Measurements from ENCODE around the gene MMP28. TPM values are rescaled to one million over a fixed set of nuclear protein-coding genes. Genes with fewer than 3 reads are reported as not detected.

The MMP28 gene
- polyA plus RNA-seq, 2 of the 4 experiments (the other 2 are of a cell fraction) = 6.6 to 6.7 TPM

DNA sequence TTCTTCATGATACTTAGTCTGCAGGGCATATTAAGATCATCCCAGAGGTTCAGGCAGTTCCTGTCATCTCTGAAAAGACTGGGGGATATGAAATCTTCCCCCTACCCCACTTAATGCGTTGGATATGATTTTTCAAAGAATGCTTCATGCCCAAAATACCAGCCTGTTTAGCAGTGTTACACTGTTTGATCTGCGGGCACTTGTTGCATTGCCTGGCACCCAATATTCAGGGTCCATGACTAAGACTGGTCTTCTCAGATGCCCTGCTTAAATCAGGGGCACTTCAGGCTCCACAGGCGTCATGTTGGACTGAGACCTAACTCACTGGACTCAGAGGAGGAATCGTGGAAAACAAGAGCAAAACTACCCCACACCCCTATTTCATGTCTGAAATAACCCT is 70.4 kb downstream of the MMP28 start (continued):
- TF ChIP-seq, protein P1, sequence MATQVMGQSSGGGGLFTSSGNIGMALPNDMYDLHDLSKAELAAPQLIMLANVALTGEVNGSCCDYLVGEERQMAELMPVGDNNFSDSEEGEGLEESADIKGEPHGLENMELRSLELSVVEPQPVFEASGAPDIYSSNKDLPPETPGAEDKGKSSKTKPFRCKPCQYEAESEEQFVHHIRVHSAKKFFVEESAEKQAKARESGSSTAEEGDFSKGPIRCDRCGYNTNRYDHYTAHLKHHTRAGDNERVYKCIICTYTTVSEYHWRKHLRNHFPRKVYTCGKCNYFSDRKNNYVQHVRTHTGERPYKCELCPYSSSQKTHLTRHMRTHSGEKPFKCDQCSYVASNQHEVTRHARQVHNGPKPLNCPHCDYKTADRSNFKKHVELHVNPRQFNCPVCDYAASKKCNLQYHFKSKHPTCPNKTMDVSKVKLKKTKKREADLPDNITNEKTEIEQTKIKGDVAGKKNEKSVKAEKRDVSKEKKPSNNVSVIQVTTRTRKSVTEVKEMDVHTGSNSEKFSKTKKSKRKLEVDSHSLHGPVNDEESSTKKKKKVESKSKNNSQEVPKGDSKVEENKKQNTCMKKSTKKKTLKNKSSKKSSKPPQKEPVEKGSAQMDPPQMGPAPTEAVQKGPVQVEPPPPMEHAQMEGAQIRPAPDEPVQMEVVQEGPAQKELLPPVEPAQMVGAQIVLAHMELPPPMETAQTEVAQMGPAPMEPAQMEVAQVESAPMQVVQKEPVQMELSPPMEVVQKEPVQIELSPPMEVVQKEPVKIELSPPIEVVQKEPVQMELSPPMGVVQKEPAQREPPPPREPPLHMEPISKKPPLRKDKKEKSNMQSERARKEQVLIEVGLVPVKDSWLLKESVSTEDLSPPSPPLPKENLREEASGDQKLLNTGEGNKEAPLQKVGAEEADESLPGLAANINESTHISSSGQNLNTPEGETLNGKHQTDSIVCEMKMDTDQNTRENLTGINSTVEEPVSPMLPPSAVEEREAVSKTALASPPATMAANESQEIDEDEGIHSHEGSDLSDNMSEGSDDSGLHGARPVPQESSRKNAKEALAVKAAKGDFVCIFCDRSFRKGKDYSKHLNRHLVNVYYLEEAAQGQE (IDR thresholded peaks at IDR 0.05) = no peak
- no peak for TF ChIP-seq RCOR1 (IDR thresholded peaks at IDR 0.05; ENCODE audit: low read depth, low read length)
- TF ChIP-seq HOXB5 (CRISPR knock-in tag; IDR thresholded peaks at IDR 0.05) = no peak

DNA sequence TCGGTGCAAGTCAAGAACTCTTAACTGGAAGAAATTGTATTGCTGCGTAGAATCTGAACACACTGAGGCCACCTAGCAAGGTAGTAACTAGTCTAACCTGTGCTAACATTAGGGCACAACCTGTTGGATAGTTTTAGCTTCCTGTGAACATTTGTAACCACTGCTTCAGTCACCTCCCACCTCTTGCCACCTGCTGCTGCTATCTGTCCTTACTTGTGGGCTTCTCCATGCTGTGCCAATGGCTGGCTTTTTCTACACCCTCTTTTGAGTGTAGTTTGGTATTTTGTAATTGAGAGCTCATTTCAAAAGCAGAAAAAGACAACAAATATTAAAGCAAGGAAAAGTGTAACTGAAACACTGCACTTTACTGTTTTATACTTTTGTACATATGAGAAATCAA is 71.7 kb downstream of the MMP28 start:
- Histone ChIP-seq H3K4me1 (0 out of 3 replicates have a peak, but pooled peaks cover 4% of the 10 kb centered on the region), H3K4me3 (no peak overlapping the region), H3K9me3 (no peaks in the 10 kb centered on the region), H3K4me2 (no peak overlapping the region), H3K27ac (no peak overlapping the region)
- CTCF ChIA-PET = interaction anchor here (1.3 to 27.6 kb wide), 6 partner anchors 10 to 111 kb away, joined by 3 to 377 read pairs (median 5); partner anchors contain the start of gene GAS2L2
- ATAC-seq (no peak), FAIRE-seq (no peak), DNase-seq (ENCODE audit: low read depth in 1 of 2, low spot score in 1 of 2) (no peak)
- TF ChIP-seq HOXA7 (CRISPR knock-in tag; IDR thresholded peaks at IDR 0.05) (no peak), POLR2AphosphoS2 (conservative IDR thresholded peaks at IDR 0.05; ENCODE audit: low read length) (no peak), POLR2A (IDR thresholded peaks at IDR 0.05; ENCODE audit: low read length) (no peak), NR3C1 (IDR thresholded peaks at IDR 0.05) (no peak), CHD4 (IDR thresholded peaks at IDR 0.05; ENCODE audit: borderline replicate concordance) (no peak), ZSCAN20 (CRISPR knock-in tag; IDR thresholded peaks at IDR 0.05) (no peak), HDAC2 (IDR thresholded peaks at IDR 0.05) (no peak), KDM5A (IDR thresholded peaks at IDR 0.05) (no peak), ZFP36 (IDR thresholded peaks at IDR 0.05; ENCODE audit: borderline replicate concordance, partially characterized antibody) (no peak)
- TF ChIP-seq, protein P2, sequence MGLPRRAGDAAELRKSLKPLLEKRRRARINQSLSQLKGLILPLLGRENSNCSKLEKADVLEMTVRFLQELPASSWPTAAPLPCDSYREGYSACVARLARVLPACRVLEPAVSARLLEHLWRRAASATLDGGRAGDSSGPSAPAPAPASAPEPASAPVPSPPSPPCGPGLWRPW (IDR thresholded peaks at IDR 0.05) = no peak
- TF ChIP-seq, protein P3, sequence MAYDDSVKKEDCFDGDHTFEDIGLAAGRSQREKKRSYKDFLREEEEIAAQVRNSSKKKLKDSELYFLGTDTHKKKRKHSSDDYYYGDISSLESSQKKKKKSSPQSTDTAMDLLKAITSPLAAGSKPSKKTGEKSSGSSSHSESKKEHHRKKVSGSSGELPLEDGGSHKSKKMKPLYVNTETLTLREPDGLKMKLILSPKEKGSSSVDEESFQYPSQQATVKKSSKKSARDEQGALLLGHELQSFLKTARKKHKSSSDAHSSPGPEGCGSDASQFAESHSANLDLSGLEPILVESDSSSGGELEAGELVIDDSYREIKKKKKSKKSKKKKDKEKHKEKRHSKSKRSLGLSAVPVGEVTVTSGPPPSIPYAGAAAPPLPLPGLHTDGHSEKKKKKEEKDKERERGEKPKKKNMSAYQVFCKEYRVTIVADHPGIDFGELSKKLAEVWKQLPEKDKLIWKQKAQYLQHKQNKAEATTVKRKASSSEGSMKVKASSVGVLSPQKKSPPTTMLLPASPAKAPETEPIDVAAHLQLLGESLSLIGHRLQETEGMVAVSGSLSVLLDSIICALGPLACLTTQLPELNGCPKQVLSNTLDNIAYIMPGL (CRISPR knock-in tag; IDR thresholded peaks at IDR 0.05; ENCODE audit: borderline replicate concordance) = no peak
- 96% methylated on average over 2 of the region's 2 CpGs for WGBS (ENCODE audit: missing lambda C conversion rate)
- POLR2A ChIA-PET = interaction anchor here (1.4 kb wide), 1 partner anchor 85 kb away, joined by 3 read pairs; the partner anchor contains the start of gene TAF15

DNA sequence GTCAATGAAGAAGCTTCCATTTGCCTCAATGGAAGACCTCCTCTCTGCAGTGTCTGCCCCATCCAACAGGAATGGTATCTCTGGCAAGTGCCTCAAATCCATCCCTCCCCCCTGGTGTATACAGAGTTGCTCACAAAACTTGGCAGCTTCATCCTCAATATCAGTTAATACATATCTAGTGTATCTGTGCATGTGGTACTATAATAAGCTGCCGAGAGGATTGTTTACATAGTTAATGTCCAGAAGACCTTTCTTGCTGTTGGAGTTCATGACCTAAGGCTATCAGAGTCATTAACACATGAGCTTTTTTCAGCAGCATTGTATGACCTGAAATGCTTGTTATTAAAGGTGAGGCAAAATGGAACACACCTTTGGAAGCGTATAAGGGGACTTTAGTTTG is 78.0 kb downstream of the MMP28 start:
- Histone ChIP-seq H3K27ac (no peak overlapping the region), H3K4me3 (no peak overlapping the region), H3K9me3 (no peaks in the 10 kb centered on the region), H3K4me2 (no peak overlapping the region), H3K4me1 (no peaks in the 10 kb centered on the region)
- 58% methylated on average over 2 of the region's 2 CpGs for WGBS (ENCODE audit: missing lambda C conversion rate)
- ChIA-PET CTCF (interaction anchor here (1.1 to 27.6 kb wide), 7 partner anchors 10 to 121 kb away, joined by 4 to 377 read pairs (median 5); partner anchors contain the start of gene GAS2L2), POLR2A (no interaction called here)
- FAIRE-seq (no peak), ATAC-seq (no peak; a peak in 1 of 6 replicates), DNase-seq (ENCODE audit: low read depth in 1 of 2, low spot score in 1 of 2) (no peak)
- TF ChIP-seq TFCP2L1 (CRISPR knock-in tag; IDR thresholded peaks at IDR 0.05) (no peak), MAFK (IDR thresholded peaks at IDR 0.05; ENCODE audit: partially characterized antibody) (no peak), RFX5 (IDR thresholded peaks at IDR 0.05) (no peak), RNF2 (IDR thresholded peaks at IDR 0.05; ENCODE audit: borderline replicate concordance, low read depth) (no peak), EHMT2 (IDR thresholded peaks at IDR 0.05; ENCODE audit: low read depth) (no peak), RARB (CRISPR knock-in tag; IDR thresholded peaks at IDR 0.05) (no peak), MYC (IDR thresholded peaks at IDR 0.05; ENCODE audit: borderline replicate concordance, low read length) (no peak), EHF (CRISPR knock-in tag; IDR thresholded peaks at IDR 0.05) (no peak), CBX2 (IDR thresholded peaks at IDR 0.05; ENCODE audit: borderline replicate concordance, low read depth) (no peak), ESRRA (IDR thresholded peaks at IDR 0.05; ENCODE audit: borderline replicate concordance, low read length) (no peak), ZFP36 (IDR thresholded peaks at IDR 0.05; ENCODE audit: borderline replicate concordance, partially characterized antibody) (no peak)
- TF ChIP-seq, protein P4, sequence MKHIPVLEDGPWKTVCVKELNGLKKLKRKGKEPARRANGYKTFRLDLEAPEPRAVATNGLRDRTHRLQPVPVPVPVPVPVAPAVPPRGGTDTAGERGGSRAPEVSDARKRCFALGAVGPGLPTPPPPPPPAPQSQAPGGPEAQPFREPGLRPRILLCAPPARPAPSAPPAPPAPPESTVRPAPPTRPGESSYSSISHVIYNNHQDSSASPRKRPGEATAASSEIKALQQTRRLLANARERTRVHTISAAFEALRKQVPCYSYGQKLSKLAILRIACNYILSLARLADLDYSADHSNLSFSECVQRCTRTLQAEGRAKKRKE (CRISPR knock-in tag; IDR thresholded peaks at IDR 0.05; ENCODE audit: low read depth) = no peak
- TF ChIP-seq, protein P3 (CRISPR knock-in tag; IDR thresholded peaks at IDR 0.05; ENCODE audit: borderline replicate concordance) = no peak
- TF ChIP-seq, protein P5, sequence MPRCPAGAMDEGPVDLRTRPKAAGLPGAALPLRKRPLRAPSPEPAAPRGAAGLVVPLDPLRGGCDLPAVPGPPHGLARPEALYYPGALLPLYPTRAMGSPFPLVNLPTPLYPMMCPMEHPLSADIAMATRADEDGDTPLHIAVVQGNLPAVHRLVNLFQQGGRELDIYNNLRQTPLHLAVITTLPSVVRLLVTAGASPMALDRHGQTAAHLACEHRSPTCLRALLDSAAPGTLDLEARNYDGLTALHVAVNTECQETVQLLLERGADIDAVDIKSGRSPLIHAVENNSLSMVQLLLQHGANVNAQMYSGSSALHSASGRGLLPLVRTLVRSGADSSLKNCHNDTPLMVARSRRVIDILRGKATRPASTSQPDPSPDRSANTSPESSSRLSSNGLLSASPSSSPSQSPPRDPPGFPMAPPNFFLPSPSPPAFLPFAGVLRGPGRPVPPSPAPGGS (IDR thresholded peaks at IDR 0.05) = no peak

Measured in A549 (cell line).